Activated CD4-positive, alpha-beta T cell treated with anti-CD3 and anti-CD28 coated beads, Interleukin-2, amount 10 ng/mL, durations not matched to agents 24 days and 14 days (primary cell): ENCODE results near the gene CELSR1. TPM values are rescaled to one million over a fixed set of nuclear protein-coding genes. Genes with fewer than 3 reads are reported as not detected.

ENCODE experiments used
- DNase-seq: peaks from one replicate; pipeline ENCODE4 v3.0.0; 2022
- H3K27ac Mint-ChIP-seq: one replicate; pipeline ENCODE4 v1.8.0; 2022; ENCODE audit warnings: mild to moderate bottlenecking, mixed read lengths
- H3K27me3 Mint-ChIP-seq: one replicate; pipeline ENCODE4 v1.8.0; 2022; ENCODE audit warnings: mixed read lengths
- H3K36me3 Mint-ChIP-seq: one replicate; pipeline ENCODE4 v1.8.0; 2022; ENCODE audit warnings: low read depth, mild to moderate bottlenecking, mixed read lengths
- H3K4me1 Mint-ChIP-seq: one replicate; pipeline ENCODE4 v1.8.0; 2021; ENCODE audit warnings: mixed read lengths
- H3K4me3 Mint-ChIP-seq: one replicate; pipeline ENCODE4 v1.8.0; 2022; ENCODE audit warnings: mild to moderate bottlenecking, moderate library complexity, mixed read lengths
- H3K9me3 Mint-ChIP-seq: one replicate; pipeline ENCODE4 v1.8.0; 2021; ENCODE audit warnings: mixed read lengths
- intact Hi-C: fragments of 100-400 bp; cut with micrococcal nuclease; formaldehyde crosslinking; loops from one replicate; pipeline ENCODE4 v1.15.1; 2023
- total RNA-seq: library from RNA; stranded (reverse); gene quantifications from 2 replicates; pipeline ENCODE4 v1.2.3, GENCODE V29; 2022

CELSR1 gene
- total RNA-seq, 1 donor from 2014 or later: 0.37 TPM

DNA sequence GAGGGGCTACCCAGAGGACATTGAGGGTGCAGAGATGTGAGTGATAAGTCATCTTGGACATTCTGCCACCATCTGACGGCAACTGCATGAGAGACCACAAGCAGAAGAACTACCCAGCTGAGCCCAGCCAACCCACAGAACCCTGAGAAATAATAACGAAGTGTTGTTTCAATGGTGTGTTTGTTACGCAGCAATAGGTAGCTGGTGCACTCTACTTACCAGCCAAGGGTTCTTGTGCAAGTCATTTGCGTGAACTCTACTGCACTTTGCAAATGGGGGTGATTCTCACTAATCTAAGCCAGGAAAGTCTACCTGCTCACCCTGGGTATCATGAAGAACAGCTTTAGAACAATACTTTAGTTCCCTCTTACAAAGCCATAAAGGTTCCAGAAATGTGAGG is 15.8 kb upstream of the CELSR1 start:
- Mint-ChIP-seq H3K4me1 (no peaks in the 10 kb centered on the region), H3K36me3 (no peaks in the 10 kb centered on the region), H3K9me3 (peaks cover 4% of the 10 kb centered on the region), H3K27ac (no peak overlapping the region), H3K27me3 (peaks cover 15% of the 10 kb centered on the region), H3K4me3 (no peak overlapping the region)
- intact Hi-C loops: no loop called here
- no peak for DNase-seq

- Mint-ChIP-seq H3K4me3 (no peak overlapping the region), H3K4me1 (no peaks in the 10 kb centered on the region), H3K27me3 (peaks cover 15% of the 10 kb centered on the region), H3K36me3 (no peaks in the 10 kb centered on the region), H3K27ac (no peak overlapping the region), H3K9me3 (peaks cover 4% of the 10 kb centered on the region)
- no peak for DNase-seq
- intact Hi-C loops: no loop called here
Observed at GRCh38 chr22:46551996-46552395, 14.6 kb upstream of the CELSR1 start.

- Mint-ChIP-seq H3K4me1 (no peaks in the 10 kb centered on the region), H3K4me3 (no peak overlapping the region), H3K9me3 (peaks cover 4% of the 10 kb centered on the region), H3K27ac (no peak overlapping the region), H3K36me3 (no peaks in the 10 kb centered on the region), H3K27me3 (peaks cover 10% of the 10 kb centered on the region)
- intact Hi-C loops: no loop called here
- DNase-seq: no peak
Observed at GRCh38 chr22:46551321-46551720, 13.9 kb upstream of the CELSR1 start.

GRCh38 chr22:46549971-46550641 is 12.7 kb upstream of the CELSR1 start:
- intact Hi-C loops: no loop called here
- Mint-ChIP-seq H3K4me3 (no peak overlapping the region), H3K27ac (no peak overlapping the region), H3K4me1 (no peaks in the 10 kb centered on the region), H3K36me3 (no peaks in the 10 kb centered on the region), H3K27me3 (peaks cover 8% of the 10 kb centered on the region), H3K9me3 (peaks cover 4% of the 10 kb centered on the region)
- no peak for DNase-seq

GRCh38 chr22:46549563-46549840 is 12.1 kb upstream of the CELSR1 start:
- H3K4me1 Mint-ChIP-seq: no peaks in the 10 kb centered on the region

GRCh38 chr22:46547883-46548244 is 10.4 kb upstream of the CELSR1 start:
- Mint-ChIP-seq H3K4me1 (no peaks in the 10 kb centered on the region), H3K9me3 (no peaks in the 10 kb centered on the region), H3K27me3 (peaks cover 9% of the 10 kb centered on the region), H3K36me3 (no peaks in the 10 kb centered on the region), H3K4me3 (no peak overlapping the region), H3K27ac (no peak overlapping the region)
- intact Hi-C loops: no loop called here
- DNase-seq: no peak

More at GRCh38 chr22:46549563-46549840, 12.1 kb upstream of the CELSR1 start:
- DNase-seq: no peak
- no peak overlapping the region for H3K27ac Mint-ChIP-seq
- H3K4me3 Mint-ChIP-seq: no peak overlapping the region
- H3K27me3 Mint-ChIP-seq: peaks cover 8% of the 10 kb centered on the region
- intact Hi-C loops: no loop called here
- H3K36me3 Mint-ChIP-seq: no peaks in the 10 kb centered on the region
- peaks cover 4% of the 10 kb centered on the region for H3K9me3 Mint-ChIP-seq

- Mint-ChIP-seq H3K4me3 (no peak overlapping the region), H3K4me1 (no peaks in the 10 kb centered on the region), H3K27me3 (peaks cover 9% of the 10 kb centered on the region), H3K27ac (no peak overlapping the region), H3K9me3 (no peaks in the 10 kb centered on the region), H3K36me3 (no peaks in the 10 kb centered on the region)
- intact Hi-C loops: no loop called here
- no peak for DNase-seq
Observed at GRCh38 chr22:46547179-46547882, 9.9 kb upstream of the CELSR1 start.

- DNase-seq: no peak
- H3K27me3 Mint-ChIP-seq: peaks cover 14% of the 10 kb centered on the region
- no peaks in the 10 kb centered on the region for H3K9me3 Mint-ChIP-seq
- no peaks in the 10 kb centered on the region for H3K36me3 Mint-ChIP-seq
- no peak overlapping the region for H3K27ac Mint-ChIP-seq
- no peaks in the 10 kb centered on the region for H3K4me1 Mint-ChIP-seq
- intact Hi-C loops: no loop called here
- no peak overlapping the region for H3K4me3 Mint-ChIP-seq
Observed at GRCh38 chr22:46546466-46547178, 9.2 kb upstream of the CELSR1 start.

GRCh38 chr22:46545086-46545792 is 7.8 kb upstream of the CELSR1 start:
- H3K36me3 Mint-ChIP-seq: no peaks in the 10 kb centered on the region
- H3K27me3 Mint-ChIP-seq: peaks cover 22% of the 10 kb centered on the region
- DNase-seq: no peak
- intact Hi-C loops: no loop called here
- no peaks in the 10 kb centered on the region for H3K9me3 Mint-ChIP-seq
- H3K4me1 Mint-ChIP-seq: no peaks in the 10 kb centered on the region
- H3K27ac Mint-ChIP-seq: no peak overlapping the region
- no peak overlapping the region for H3K4me3 Mint-ChIP-seq

DNA sequence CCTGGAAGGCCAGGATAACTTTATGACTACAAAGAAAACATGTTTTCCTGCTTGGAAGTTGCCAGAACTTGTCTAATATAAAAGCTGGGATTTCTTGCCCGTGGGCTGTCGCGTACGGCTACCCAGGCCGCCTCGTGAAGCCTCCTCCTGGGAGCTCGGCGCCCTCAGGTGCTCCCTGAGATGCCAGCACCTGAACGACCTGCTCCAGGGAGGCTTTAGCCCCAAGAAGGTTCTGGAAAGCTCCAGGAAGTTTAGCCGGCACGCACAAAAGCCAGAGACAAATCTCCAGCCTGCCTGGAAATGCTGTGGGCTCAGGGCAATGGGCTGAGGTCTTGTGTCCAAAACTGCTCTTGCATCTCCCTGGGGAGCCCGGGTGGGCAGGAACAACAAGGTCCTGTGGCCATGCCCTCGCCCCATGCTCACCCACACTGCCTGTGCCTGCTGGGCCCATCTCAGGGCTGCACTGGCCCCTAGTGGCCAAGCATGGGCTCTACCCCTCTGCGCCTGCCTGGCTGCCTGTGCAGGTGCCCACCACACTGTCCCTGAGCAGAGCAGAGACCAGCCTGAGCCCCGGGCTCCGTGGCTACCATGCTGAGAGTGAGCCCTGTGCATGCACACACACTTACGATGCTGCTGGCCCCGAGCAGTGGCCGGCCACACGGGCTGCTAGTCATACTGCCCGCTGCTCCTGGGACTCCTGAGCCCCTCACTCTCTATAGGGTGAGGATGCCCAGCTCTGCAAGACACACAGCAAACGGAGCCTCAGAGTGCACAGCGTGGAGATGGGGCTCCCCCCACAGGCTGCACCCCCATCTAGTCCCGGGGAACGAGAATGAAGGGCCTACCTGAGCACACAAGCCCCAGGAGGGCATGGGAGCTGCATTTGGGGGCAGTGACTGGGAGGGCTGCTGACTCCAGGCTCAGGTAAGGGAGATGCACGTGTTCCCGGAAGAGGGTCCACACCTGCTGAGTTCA is 4.9 kb upstream of the CELSR1 start:
- intact Hi-C loops: loop anchor here (1.0 kb wide), 2 partner anchors 175 to 420 kb away; no protein-coding TSS in a partner anchor
- Mint-ChIP-seq H3K27ac (no peak overlapping the region), H3K27me3 (peaks cover 35% of the 10 kb centered on the region), H3K4me3 (no peak overlapping the region), H3K9me3 (no peaks in the 10 kb centered on the region), H3K36me3 (no peaks in the 10 kb centered on the region), H3K4me1 (peaks cover 8% of the 10 kb centered on the region)
- DNase-seq: peak; percentile 91

DNA sequence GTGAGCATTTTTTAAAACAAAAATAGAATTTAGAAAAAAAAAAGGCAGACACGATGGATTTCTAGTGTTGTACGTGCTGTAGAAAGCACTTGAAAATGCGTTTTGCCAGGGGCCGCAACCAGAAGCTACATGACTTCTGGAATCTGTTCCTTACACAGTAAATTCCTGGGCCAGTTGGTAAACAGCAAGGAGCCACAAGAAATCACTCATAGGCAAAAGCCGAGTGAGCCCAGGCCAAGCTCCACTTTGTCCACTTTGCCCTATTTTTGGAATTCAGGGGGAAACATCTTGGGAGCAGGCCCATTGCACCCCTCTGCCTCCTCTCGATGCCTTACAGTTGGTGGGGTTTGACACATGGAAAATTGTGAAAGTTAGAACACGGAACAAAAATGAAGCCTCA is 4.1 kb upstream of the CELSR1 start:
- intact Hi-C loops: no loop called here
- Mint-ChIP-seq H3K27ac (no peak overlapping the region), H3K27me3 (peaks cover 35% of the 10 kb centered on the region)

GRCh38 chr22:46540874-46541273 is 3.5 kb upstream of the CELSR1 start:
- Mint-ChIP-seq H3K4me3 (no peak overlapping the region), H3K27me3 (peaks cover 35% of the 10 kb centered on the region), H3K9me3 (no peaks in the 10 kb centered on the region), H3K36me3 (no peaks in the 10 kb centered on the region), H3K27ac (no peak overlapping the region), H3K4me1 (peaks cover 8% of the 10 kb centered on the region)
- intact Hi-C loops: no loop called here
- DNase-seq: no peak

More for the DNA sequence above, 4.1 kb upstream of the CELSR1 start:
- Mint-ChIP-seq H3K36me3 (no peaks in the 10 kb centered on the region), H3K9me3 (no peaks in the 10 kb centered on the region), H3K4me1 (peaks cover 8% of the 10 kb centered on the region), H3K4me3 (no peak overlapping the region)
- DNase-seq: no peak

- intact Hi-C loops: no loop called here
- peaks cover 8% of the 10 kb centered on the region for H3K4me1 Mint-ChIP-seq
- peaks cover 40% of the 10 kb centered on the region for H3K27me3 Mint-ChIP-seq
- DNase-seq: no peak
- H3K36me3 Mint-ChIP-seq: no peaks in the 10 kb centered on the region
- H3K4me3 Mint-ChIP-seq: peak overlapping the region; percentile 55
- H3K9me3 Mint-ChIP-seq: no peaks in the 10 kb centered on the region
- H3K27ac Mint-ChIP-seq: no peak overlapping the region
Observed at GRCh38 chr22:46539169-46539568, 1.7 kb upstream of the CELSR1 start.
